GM12892 (cell line): ENCODE data around the gene PDE6B.

Experiments used
- POLR2A ChIP-seq: IDR thresholded peaks from 2 replicates; pipeline ENCODE4 v1.6.1; 2011; ENCODE audit warnings: low read depth, low read length, control low read depth
- POLR2AphosphoS5 ChIP-seq: IDR thresholded peaks from 2 replicates; pipeline ENCODE4 v1.6.1; 2011; ENCODE audit warnings: low read depth, low read length, control low read depth
- TAF1 ChIP-seq: IDR thresholded peaks from 2 replicates; pipeline ENCODE4 v1.6.1; 2011; ENCODE audit warnings: low read depth, mild to moderate bottlenecking, control low read depth, low read length, borderline replicate concordance

DNA sequence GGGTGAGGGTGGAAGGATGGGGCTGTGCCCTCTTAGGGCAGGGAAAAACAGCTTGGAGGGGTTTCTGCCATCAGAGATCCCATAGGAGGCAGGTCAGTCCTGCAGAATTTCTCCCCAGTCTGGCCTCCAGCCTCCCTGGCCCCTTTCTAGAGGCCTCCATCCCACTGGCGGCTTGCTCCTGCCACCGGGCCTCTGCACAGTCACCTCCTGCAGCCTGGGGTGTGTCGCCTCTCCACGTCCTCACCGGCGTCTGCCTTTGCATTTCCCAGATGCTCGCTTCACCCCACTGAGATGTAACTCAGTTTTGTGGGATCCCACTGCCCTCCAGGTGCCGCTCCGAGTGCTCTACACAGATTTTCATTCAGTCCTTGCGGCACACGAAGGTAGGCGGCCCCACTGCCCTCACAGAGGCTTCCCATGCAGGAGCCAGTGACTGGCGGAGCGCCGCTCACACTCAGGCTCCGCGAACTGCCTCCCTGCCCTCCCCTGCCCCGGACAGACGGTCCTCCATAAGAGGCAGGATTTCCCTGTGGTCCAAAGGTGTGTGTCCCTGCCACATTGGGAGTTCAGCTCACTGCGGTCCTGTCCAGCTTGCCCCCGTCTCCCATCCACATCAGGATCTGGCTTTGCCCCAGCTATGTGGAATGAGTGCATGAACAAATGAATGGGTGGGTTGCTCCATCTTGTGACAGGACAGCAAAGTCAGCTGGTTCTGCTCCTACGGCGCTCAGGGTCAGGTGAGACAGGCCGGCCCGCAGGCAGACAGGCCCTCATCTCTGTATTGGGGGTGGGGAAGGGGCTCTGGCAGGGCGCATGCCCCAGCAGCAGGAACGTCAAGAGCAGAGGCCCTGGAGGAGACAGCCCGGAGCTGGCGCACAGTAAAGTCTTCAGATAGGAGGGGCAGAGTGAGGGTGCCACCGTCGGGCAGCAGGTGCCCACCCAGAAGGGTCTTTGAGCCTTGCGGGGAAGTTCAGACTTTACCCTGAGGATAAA is 46.6 kb upstream of the PDE6B start:
- TF ChIP-seq POLR2A (no peak), TAF1 (no peak), POLR2AphosphoS5 (no peak)
